Activated gamma-delta T cell (primary cell): Measurements from ENCODE around the gene CDC42EP4.

ENCODE experiments used
- DNase-seq: peaks from one replicate; lab custom pipeline; 2025; lab: John Stamatoyannopoulos, UW

CDC42EP4 gene

DNA sequence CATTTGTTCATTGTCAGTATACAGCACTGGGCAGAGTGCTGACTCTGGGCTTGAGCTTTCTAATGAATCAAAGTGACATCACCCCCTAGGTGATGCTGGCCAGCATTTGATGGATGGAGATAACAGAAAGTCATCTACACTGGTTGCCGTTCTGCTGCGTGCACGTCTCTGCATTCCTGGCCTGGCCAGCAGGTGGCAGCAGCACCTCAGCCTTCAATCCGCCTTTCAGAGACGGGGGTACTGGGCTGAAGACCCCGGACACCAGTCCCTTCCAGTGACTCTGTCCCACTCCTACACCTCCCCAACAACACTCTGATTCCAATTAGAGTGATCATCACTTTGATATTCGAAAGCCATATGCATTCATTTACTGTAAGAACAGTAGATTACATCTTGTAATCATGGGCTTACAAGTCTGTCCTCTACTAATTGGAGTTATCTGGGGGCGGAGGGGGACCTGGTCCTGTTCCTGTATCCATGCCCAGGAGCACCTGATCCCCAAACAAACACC, 56.1 kb downstream of the CDC42EP4 start:
- no peak for DNase-seq

DNA sequence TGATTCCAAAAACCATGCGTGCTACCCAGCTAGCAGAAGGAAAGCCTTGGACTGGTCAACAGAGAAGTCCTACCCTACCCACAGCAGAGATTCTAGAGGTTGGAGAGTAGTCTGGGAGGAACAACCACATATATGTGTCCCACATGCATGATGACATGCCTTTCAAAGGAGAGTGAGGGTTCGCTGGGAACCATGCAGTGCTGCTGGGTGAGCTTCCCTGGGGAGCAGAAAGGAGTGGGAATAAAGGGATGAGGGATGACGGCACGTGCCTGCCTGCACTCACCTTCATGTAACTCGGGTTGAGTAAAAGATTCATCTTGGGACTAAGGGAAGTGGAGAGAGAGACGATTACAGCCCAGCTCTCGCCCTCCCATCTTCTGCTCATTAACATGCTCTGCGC, 59.9 kb downstream of the CDC42EP4 start:
- DNase-seq = no peak

DNA sequence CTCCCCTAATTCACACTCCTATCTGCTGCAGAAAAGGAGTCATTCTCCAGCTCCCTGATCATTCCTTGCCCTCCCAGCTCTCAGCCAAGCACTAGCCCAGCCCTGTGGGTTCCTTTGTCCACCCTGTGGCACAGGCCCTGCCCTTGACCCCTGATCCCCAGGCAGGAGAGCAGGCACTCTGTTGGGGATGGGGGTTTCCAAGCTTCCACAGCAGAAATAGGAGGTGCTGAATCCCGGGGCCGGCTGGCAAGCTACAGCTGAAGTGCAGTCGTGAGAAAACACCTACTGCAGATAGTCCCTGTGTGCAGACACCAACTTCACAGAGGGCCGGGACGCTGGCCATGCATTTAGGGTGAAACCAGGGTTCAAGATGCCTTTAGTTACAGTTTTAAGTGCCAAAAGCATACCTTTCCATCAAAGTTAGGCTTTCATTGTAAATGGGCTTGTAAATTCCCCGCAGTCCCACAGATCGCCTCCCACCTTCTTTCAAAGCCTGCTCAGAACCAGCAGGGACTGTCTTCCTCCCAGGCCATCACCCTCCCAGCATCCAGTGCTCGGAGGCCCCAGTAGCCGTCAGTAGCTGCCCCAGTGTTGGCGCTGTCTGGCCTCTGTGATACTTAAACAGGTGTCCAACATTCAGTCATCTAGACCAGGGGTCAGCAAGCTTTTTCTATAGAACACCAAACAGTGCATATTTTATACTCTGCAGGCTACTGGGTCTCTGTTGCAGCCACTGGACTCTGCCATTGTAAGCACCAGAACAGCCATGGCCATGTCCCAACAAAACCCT, 60.8 kb downstream of the CDC42EP4 start:
- DNase-seq = no peak

DNA sequence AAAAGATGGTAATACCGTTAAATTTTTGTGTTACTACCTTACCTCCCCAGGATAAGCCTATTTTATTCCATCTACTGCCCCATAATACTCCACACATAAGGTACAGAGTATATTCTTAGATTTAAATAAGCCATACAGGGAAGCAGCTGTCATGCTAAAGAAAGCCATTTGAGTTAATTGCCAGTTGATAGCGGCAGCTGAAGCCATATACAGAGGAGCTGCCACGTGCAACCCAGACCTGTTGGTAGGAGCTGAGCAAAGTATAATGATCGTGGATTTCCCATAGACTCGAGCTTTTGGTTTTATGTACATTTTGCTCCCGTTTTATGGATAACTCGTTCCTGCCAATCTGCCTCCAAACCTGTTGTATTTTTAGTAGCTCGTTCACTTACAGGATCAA, 62.1 kb downstream of the CDC42EP4 start:
- DNase-seq = no peak

DNA sequence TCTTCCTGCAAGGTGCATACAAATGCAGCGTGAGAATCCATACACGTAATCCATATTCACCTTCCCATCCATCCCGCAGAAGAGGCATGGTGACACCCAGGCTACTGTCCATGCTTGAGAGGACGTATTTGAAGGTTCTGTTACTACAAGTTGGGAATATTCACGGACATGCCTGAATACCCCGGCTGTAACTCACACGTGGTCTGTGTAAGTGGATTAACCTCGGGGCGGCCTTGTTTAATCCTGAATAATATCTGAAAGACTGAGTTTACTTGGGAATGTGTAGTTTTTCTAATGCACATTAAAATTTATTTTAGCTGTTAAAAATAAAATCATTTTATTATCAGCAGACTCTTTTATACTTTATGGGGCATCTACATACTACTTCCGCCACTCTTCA, 63.3 kb downstream of the CDC42EP4 start:
- no peak for DNase-seq

DNA sequence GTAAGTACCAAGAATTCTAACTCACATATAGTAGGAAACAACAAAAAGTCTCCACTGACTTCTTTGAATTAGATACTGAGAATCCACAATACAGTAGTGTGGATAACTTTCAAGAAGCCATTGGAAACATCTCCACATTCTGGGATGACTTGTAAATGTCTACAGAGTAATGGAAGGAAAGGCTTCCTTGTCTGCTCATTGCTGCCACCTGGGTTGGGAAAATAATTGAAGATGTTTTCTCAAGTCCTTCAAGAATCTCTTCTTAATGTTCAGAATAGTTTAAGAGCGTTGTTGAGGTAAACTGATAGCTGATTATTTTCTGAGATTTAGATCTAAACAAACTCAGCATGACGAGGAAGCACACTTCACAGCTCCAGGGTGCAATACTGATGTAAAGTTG, 64.1 kb downstream of the CDC42EP4 start:
- no peak for DNase-seq

DNA sequence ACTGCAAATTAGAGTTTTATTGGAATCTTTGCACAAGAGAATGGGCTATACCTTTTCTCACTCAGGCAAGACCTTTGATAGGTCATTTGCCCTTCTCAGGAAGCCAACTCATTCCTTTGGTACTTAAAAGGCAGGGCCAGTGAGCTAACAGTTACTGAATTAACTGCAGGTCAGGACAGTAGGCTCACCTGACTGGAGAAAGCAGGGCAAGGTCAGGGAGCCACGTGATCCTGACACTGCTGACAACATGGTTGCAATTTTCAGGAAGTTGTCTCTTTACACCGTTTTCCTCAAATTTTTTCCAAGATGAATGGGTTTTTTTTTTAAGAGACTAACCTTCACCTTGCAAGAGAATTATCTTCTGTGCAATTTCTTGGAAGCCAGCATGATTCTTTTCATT, 71.2 kb downstream of the CDC42EP4 start:
- DNase-seq = no peak

DNA sequence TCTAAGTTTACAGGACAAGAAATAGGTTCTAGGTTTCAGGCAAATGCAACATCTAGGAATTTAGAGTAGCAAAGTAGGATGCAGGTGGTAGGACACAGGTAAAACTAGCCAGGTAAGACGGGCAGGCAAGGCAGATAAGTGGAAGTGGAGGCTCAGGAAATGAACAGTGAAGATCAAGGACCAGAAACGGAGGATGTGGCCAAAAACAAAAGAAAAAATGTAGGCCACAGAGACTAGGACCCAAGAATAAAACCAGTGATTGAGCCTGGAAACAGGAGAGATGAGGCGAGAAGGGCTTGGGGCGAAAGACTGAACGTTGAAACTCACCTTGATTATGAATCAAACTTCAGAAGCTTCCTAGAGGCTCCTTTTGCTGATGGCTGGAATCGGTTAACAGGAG, 74.1 kb downstream of the CDC42EP4 start:
- DNase-seq = no peak

DNA sequence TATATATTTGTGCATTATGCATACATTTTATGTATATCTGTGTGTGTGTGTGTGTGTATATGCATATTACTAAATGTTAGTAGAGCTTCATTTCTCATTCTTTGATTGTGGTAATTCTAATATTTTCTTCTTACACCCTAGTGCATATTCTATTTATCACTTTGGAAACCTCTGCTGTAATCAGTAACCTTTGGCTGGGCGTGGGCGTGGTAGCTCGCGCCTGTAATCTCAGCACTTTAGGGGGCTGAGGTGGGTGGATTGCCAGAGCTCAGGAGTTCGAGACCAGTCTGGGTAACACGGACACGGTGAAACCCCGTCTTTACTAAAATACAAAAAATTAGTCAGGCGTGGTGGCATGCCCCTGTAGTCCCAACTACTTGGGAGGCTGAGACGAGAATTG, 77.1 kb downstream of the CDC42EP4 start:
- no peak for DNase-seq
